OCI-LY7 (cell line): ENCODE measurements around the gene USP32. TPM values are rescaled to one million over a fixed set of nuclear protein-coding genes. Genes with fewer than 3 reads are reported as not detected.

Experiments
- BruUV-seq: library from RNA; stranded (reverse); fragments of 400-500 nt; replicated peaks from 2 replicates; lab custom pipeline; 2021; lab: Mats Ljungman, UMichigan
- CTCF ChIA-PET: fragments of 300-600 bp; sonication (Branson Sonifier 250); formaldehyde crosslinking; loops from one replicate; lab custom pipeline; 2022; ENCODE audit warnings: antibody characterized with exemption; ENCODE audit not compliant: unreplicated experiment; lab: Charles Lee
- POLR2A ChIA-PET: fragments of 300-600 bp; sonication (Branson Sonifier 250); formaldehyde crosslinking; loops from one replicate; lab custom pipeline; 2022; ENCODE audit warnings: antibody characterized with exemption; lab: Charles Lee
- DNase-seq: peaks from one replicate; pipeline ENCODE4 v3.0.0-alpha.2; 2015; ENCODE audit warnings: low spot score
- H2AFZ ChIP-seq: fragments of 200-600 bp; sonication (generic), shearing (Covaris generic); 2 replicates; pipeline ENCODE4 v1.6.1; 2014; ENCODE audit warnings: mild to moderate bottlenecking, antibody characterized with exemption, low read length, moderate library complexity
- H3K27ac ChIP-seq: fragments of 200-600 bp; sonication (generic); 2 replicates; pipeline ENCODE4 v1.5.1; 2014; ENCODE audit warnings: mixed run types, low read depth, mild to moderate bottlenecking, moderate library complexity, low read length, inconsistent platforms; ENCODE audit not compliant: poor library complexity, severe bottlenecking
- H3K36me3 ChIP-seq: fragments of 200-600 bp; sonication (generic); 2 replicates; pipeline ENCODE4 v1.6.1; 2014; ENCODE audit warnings: mild to moderate bottlenecking, antibody characterized with exemption, low read length, moderate library complexity, mixed read lengths; ENCODE audit not compliant: insufficient read depth
- H3K4me1 ChIP-seq: fragments of 200-600 bp; sonication (generic); 2 replicates; pipeline ENCODE4 v1.5.1; 2014; ENCODE audit warnings: mild to moderate bottlenecking, low read length; ENCODE audit not compliant: insufficient read depth, poor library complexity, severe bottlenecking
- H3K4me2 ChIP-seq: fragments of 200-600 bp; sonication (generic); 2 replicates; pipeline ENCODE4 v1.6.1; 2014; ENCODE audit warnings: mild to moderate bottlenecking, low read length
- H3K4me3 ChIP-seq: fragments of 200-600 bp; sonication (generic); 2 replicates; pipeline ENCODE4 v1.5.1; 2014; ENCODE audit warnings: mild to moderate bottlenecking, low read depth, low read length; ENCODE audit not compliant: poor library complexity, severe bottlenecking
- H3K79me2 ChIP-seq: fragments of 200-600 bp; sonication (generic); 2 replicates; pipeline ENCODE4 v1.6.1; 2016; ENCODE audit warnings: low read depth, mild to moderate bottlenecking, low read length, moderate library complexity, mixed read lengths; ENCODE audit not compliant: insufficient read depth
- H3K9me2 ChIP-seq: fragments of 200-600 bp; sonication (generic); 2 replicates; pipeline ENCODE4 v1.6.1; 2016; ENCODE audit warnings: mild to moderate bottlenecking, low read length, mixed read lengths; ENCODE audit not compliant: insufficient read depth
- H3K9me3 ChIP-seq: fragments of 200-600 bp; sonication (generic); 2 replicates; pipeline ENCODE4 v1.6.1; 2014; ENCODE audit warnings: mild to moderate bottlenecking, mixed run types, low read length, mixed read lengths
- H4K20me1 ChIP-seq: fragments of 200-600 bp; sonication (generic); 2 replicates; pipeline ENCODE4 v1.6.1; 2014; ENCODE audit warnings: mild to moderate bottlenecking, antibody characterized with exemption, low read length, moderate library complexity, mixed read lengths; ENCODE audit not compliant: insufficient read depth
- EZH2phosphoT487 ChIP-seq: fragments of 200-600 bp; sonication (generic); IDR thresholded peaks from 2 replicates; pipeline ENCODE4 v1.6.1; 2018; ENCODE audit warnings: low read depth, borderline replicate concordance, mild to moderate bottlenecking, mixed run types, antibody characterized with exemption, low read length, moderate library complexity, mixed read lengths
- intact Hi-C: fragments of 100-400 bp; cut with micrococcal nuclease; formaldehyde crosslinking; loops from one replicate; pipeline ENCODE4 v1.10.0; 2022; ENCODE audit not compliant: unreplicated experiment
- total RNA-seq, 2 experiments: library from RNA; depleted of rRNA in 1 of 2; stranded (reverse); fragments of >200 nt in 1 of 2; shearing (Covaris generic) in 1 of 2; gene quantifications; 2 replicates each; pipeline ENCODE4 v1.2.3, GENCODE V29; 2014 to 2022
- TF ChIP-seq, protein P1 (sequence below): fragments of 200-600 bp; sonication (generic); conservative IDR thresholded peaks from 2 replicates; pipeline ENCODE4 v1.5.1; 2014; ENCODE audit warnings: mild to moderate bottlenecking, antibody characterized with exemption, low read length, moderate library complexity, mixed read lengths

The USP32 gene
- total RNA-seq, 2 experiments from 2014 or later: 16.9 to 28.0 TPM

DNA sequence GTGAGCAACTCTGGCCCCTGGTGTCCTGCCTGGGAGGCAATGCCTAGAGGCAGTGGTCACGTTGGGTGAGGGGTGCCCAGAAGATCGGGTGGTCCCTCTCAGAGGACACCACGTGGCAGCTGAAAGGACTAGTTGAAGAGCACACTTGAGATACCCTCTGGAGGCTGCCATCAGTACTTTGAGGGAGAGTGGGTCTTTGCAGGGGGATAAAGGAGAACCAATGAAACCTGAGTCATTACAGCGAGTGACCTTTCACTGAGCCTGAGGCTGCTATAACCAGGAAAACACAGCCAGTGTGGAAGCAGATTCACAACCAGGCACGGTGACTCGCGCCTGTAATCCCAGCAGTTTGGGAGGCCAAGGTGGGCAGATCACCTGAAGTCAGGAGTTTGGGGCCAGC is 223.3 kb downstream of the USP32 start:
- ChIA-PET POLR2A (no interaction called here), CTCF (no interaction called here)
- H3K36me3 ChIP-seq: no peaks in the 10 kb centered on the region
- no peak for DNase-seq
- no peaks in the 10 kb centered on the region for H3K79me2 ChIP-seq
- no peak overlapping the region for H3K27ac ChIP-seq
- BruUV-seq: no TSS peak
- intact Hi-C loops: no loop called here
- no peak overlapping the region for H3K4me3 ChIP-seq
- H2AFZ ChIP-seq: no peak overlapping the region
- H3K9me2 ChIP-seq: no peaks in the 10 kb centered on the region
- no peaks in the 10 kb centered on the region for H4K20me1 ChIP-seq
- H3K4me1 ChIP-seq: peaks cover 10% of the 10 kb centered on the region
- no peak for TF ChIP-seq EZH2phosphoT487
- TF ChIP-seq, protein P1, sequence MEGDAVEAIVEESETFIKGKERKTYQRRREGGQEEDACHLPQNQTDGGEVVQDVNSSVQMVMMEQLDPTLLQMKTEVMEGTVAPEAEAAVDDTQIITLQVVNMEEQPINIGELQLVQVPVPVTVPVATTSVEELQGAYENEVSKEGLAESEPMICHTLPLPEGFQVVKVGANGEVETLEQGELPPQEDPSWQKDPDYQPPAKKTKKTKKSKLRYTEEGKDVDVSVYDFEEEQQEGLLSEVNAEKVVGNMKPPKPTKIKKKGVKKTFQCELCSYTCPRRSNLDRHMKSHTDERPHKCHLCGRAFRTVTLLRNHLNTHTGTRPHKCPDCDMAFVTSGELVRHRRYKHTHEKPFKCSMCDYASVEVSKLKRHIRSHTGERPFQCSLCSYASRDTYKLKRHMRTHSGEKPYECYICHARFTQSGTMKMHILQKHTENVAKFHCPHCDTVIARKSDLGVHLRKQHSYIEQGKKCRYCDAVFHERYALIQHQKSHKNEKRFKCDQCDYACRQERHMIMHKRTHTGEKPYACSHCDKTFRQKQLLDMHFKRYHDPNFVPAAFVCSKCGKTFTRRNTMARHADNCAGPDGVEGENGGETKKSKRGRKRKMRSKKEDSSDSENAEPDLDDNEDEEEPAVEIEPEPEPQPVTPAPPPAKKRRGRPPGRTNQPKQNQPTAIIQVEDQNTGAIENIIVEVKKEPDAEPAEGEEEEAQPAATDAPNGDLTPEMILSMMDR: no peak
- no peaks in the 10 kb centered on the region for H3K9me3 ChIP-seq
- no peak overlapping the region for H3K4me2 ChIP-seq

DNA sequence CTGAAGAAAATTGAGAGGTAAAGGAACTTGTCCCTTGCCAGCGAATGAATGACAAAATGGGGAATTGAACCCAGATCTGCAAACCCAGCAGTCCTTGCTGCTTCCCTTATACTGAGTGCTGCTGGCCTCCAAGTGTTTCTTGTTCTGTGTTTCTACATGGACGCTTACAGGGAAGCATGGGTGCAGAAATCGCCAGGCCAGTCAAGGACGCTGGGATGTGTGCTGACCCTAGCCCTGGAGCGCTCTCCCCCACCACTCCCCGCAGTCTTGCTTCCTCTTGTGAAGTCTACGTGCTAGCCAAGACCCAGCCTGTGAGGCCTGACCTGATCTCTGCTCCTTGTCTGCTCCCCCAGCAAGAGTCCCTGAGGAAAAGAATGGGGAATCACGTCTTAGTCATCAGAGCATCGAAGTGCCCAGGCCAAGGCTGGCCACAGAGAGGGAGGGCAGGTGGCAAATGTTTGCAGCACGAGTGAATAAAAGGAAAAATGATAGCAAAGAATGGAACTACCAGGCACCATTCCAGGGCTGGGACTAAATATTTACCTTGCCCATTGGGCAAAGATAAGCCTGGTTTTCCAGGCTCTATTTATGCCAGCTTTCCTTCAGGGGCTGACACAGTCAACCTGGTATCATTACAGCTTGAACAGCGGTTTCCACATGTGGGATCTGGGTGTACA is 224.7 kb downstream of the USP32 start:
- TF ChIP-seq, protein P1: no peak
- no peak for TF ChIP-seq EZH2phosphoT487
- Histone ChIP-seq H3K9me2 (no peaks in the 10 kb centered on the region), H3K27ac (no peak overlapping the region), H3K79me2 (no peaks in the 10 kb centered on the region), H3K4me1 (peaks cover 10% of the 10 kb centered on the region), H3K4me2 (no peak overlapping the region), H3K9me3 (no peaks in the 10 kb centered on the region), H3K36me3 (no peaks in the 10 kb centered on the region), H3K4me3 (no peak overlapping the region), H4K20me1 (no peaks in the 10 kb centered on the region), H2AFZ (no peak overlapping the region)
- DNase-seq: no peak
- intact Hi-C loops: no loop called here
- ChIA-PET CTCF (no interaction called here), POLR2A (no interaction called here)
- BruUV-seq: no TSS peak

DNA sequence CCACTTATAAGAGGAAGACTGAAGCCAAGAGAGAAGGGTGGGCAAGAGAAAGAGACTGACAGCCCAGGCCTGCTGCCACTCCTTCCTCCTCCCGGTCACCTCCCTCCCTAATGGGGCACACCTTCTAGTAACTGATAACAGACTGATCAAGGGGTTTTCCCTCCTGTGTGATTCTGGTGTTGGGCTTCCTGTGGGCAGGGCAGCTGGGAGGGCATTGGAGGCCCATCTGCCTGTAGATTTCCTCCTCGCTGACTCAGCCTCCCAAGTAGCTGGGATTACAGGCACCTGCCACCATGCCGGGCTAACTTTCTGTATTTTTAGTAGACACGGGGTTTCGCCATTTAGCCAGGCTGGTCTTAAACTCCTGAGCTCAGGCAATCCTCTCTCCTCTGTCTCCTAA is 226.0 kb downstream of the USP32 start:
- intact Hi-C loops: no loop called here
- no peak overlapping the region for H3K4me2 ChIP-seq
- CTCF ChIA-PET: no interaction called here
- H4K20me1 ChIP-seq: no peaks in the 10 kb centered on the region
- DNase-seq: no peak
- no peaks in the 10 kb centered on the region for H3K9me3 ChIP-seq
- no peak for TF ChIP-seq EZH2phosphoT487
- TF ChIP-seq, protein P1: no peak
- no peaks in the 10 kb centered on the region for H3K79me2 ChIP-seq
- peaks cover 10% of the 10 kb centered on the region for H3K4me1 ChIP-seq
- H3K36me3 ChIP-seq: no peaks in the 10 kb centered on the region
- no peak overlapping the region for H3K4me3 ChIP-seq
- POLR2A ChIA-PET: no interaction called here
- no TSS peak for BruUV-seq
- no peak overlapping the region for H2AFZ ChIP-seq
- H3K27ac ChIP-seq: no peak overlapping the region
- H3K9me2 ChIP-seq: no peaks in the 10 kb centered on the region
